ENCODE data around the gene OR7C2.

The OR7C2 gene

GRCh38 chr19:14979476-14980255 lies 38.4 kb downstream of the OR7C2 start, which contains the start of gene SLC1A6:
Gene SLC1A6 (minus strand): TSS chr19:14979864. CDS start chr19:14972910, 6,954 bp downstream.
- no peak for DNase-seq (ENCODE audit: low read depth, low spot score)

- no peak for DNase-seq (ENCODE audit: low read depth, low spot score)
Observed at GRCh38 chr19:14985133-14985532, 43.8 kb downstream of the OR7C2 start.

Measured in activated CD4-positive, CD25-positive, alpha-beta regulatory T cell treated with anti-CD3 and anti-CD28 coated beads, Interleukin-2, amount 50 U/mL, for 16 hours (primary cell).